ENCODE results near the gene MKNK2. TPM values are rescaled to one million over a fixed set of nuclear protein-coding genes. Genes with fewer than 3 reads are reported as not detected.

Gene MKNK2
- total and polyA plus RNA-seq, 2 donors (not counting 3 experiments of a cell fraction or from before 2014, with no cell fraction given), result 65.1 to 86.1 TPM

GRCh38 chr19:2042485-2043250 is 8.4 kb downstream of the MKNK2 start:
- H3K27ac ChIP-seq (ENCODE audit: insufficient read depth, low read depth, low read length), result peak overlapping the region; percentile 9
- intact Hi-C loops (cut with micrococcal nuclease), result loop anchor here (1.0 kb wide), 1 partner anchor 9 kb away; the partner anchor contains the start of gene MKNK2
- no peak for TF ChIP-seq POLR2A (IDR thresholded peaks at IDR 0.05; ENCODE audit: low read depth, low read length)
- TF ChIP-seq EZH2 (IDR thresholded peaks at IDR 0.05; ENCODE audit: borderline replicate concordance, low read depth, low read length, severe bottlenecking), result no peak
- TF ChIP-seq MYC (IDR thresholded peaks at IDR 0.05; ENCODE audit: low read depth, low read length), result no peak
- TF ChIP-seq POLR2AphosphoS5 (IDR thresholded peaks at IDR 0.05; ENCODE audit: insufficient read depth, low read depth, low read length), result no peak
- TF ChIP-seq FOS (IDR thresholded peaks at IDR 0.05; ENCODE audit: borderline replicate concordance, insufficient read depth, low read length), result no peak
- no peak for TF ChIP-seq JUN (IDR thresholded peaks at IDR 0.05; ENCODE audit: borderline replicate concordance, insufficient read depth, insufficient read length, low read depth)
- H3K4me2 ChIP-seq (ENCODE audit: insufficient read depth, low read length), result no peak overlapping the region
- DNase-seq (ENCODE audit: low read depth, low spot score) (no peak), FAIRE-seq (no peak)
- no peaks in the 10 kb centered on the region for H3K27me3 ChIP-seq (ENCODE audit: control insufficient read depth in 2 of 2, insufficient read depth in 2 of 2, low read length in 2 of 2)
- dilution Hi-C loops (cut with MboI; ENCODE audit: extremely low pct_ligation_motif_present, low sequenced_read_pairs), result no loop called here
- BruUV-seq (replicated peaks), result no TSS peak
- H3K9ac ChIP-seq (replicated peaks; ENCODE audit: extremely low read depth, insufficient read depth, low read length), result no peak overlapping the region
- no peaks in the 10 kb centered on the region for H3K9me3 ChIP-seq (replicated peaks; ENCODE audit: control insufficient read depth, insufficient read depth, low read length)
- ChIA-PET CTCF (interaction anchor here (0.7 to 1.1 kb wide), 3 partner anchors 10 to 219 kb away, joined by 4 to 6 read pairs (median 5); no protein-coding TSS in a partner anchor), POLR2A (interaction anchor here (1.3 kb wide), 1 partner anchor 9 kb away, joined by 3 read pairs; no protein-coding TSS in a partner anchor)
- no peak overlapping the region for H3K4me3 ChIP-seq (replicated peaks in 1 of 3; ENCODE audit: insufficient read depth in 1 of 3, low read depth in 1 of 3, low read length in 3 of 3)
- peaks cover 23% of the 10 kb centered on the region for H3K4me1 ChIP-seq (ENCODE audit: control insufficient read depth, extremely low read depth, insufficient read depth, low read length)
- H3K79me2 ChIP-seq (ENCODE audit: control insufficient read depth, insufficient read depth, low read length), result peaks cover 19% of the 10 kb centered on the region
- no peaks in the 10 kb centered on the region for H4K20me1 ChIP-seq (replicated peaks; ENCODE audit: control insufficient read depth, extremely low read depth, insufficient read depth, low read length)
- peaks cover 4 to 60% of the 10 kb centered on the region in 2 experiments for H3K36me3 ChIP-seq (ENCODE audit: control insufficient read depth in 2 of 2, extremely low read depth in 1 of 2, insufficient read depth in 2 of 2, low read length in 2 of 2)
- H3K9me1 ChIP-seq (replicated peaks; ENCODE audit: control insufficient read depth, extremely low read depth, insufficient read depth, low read length), result no peaks in the 10 kb centered on the region
- no peak overlapping the region for H2AFZ ChIP-seq (ENCODE audit: low read depth, low read length)

Data from endothelial cell of umbilical vein (primary cell).